ENCODE measurements around the gene NEUROG3. TPM values are rescaled to one million over a fixed set of nuclear protein-coding genes. Genes with fewer than 3 reads are reported as not detected.

Gene NEUROG3
- total RNA-seq, 4 donors from 2014 or later: not detected

- no peak for TF ChIP-seq CTCF (IDR thresholded peaks at IDR 0.05; ENCODE audit: low read depth)
Observed at GRCh38 chr10:69559525-69559924, 13.7 kb downstream of the NEUROG3 start.

GRCh38 chr10:69558559-69558958 is 14.7 kb downstream of the NEUROG3 start:
- TF ChIP-seq CTCF (IDR thresholded peaks at IDR 0.05; ENCODE audit: low read depth): no peak

GRCh38 chr10:69554611-69555010 is 18.6 kb downstream of the NEUROG3 start:
- no peak for TF ChIP-seq CTCF (IDR thresholded peaks at IDR 0.05; ENCODE audit: low read depth)

- no peak for TF ChIP-seq CTCF (IDR thresholded peaks at IDR 0.05; ENCODE audit: low read depth)
Observed at GRCh38 chr10:69553328-69553727, 19.9 kb downstream of the NEUROG3 start.

GRCh38 chr10:69552268-69552667 is 21.0 kb downstream of the NEUROG3 start:
- TF ChIP-seq CTCF (IDR thresholded peaks at IDR 0.05; ENCODE audit: low read depth): no peak

GRCh38 chr10:69549959-69550358 is 23.3 kb downstream of the NEUROG3 start:
- TF ChIP-seq CTCF (IDR thresholded peaks at IDR 0.05; ENCODE audit: low read depth): no peak

- TF ChIP-seq CTCF (IDR thresholded peaks at IDR 0.05; ENCODE audit: low read depth): no peak
Observed at GRCh38 chr10:69541463-69541862, 31.8 kb downstream of the NEUROG3 start.

Data from subcutaneous adipose tissue (tissue), 4 donors.